ENCODE data around the gene PLCL1.
A peak's percentile ranks its signal among the peaks of the same experiment; 100 is the strongest.
"Not testable (repeated sequence)": the region's sequence is repeated elsewhere in the genome, so short reads cannot be mapped to it uniquely, and the experiment has no call there.

The PLCL1 gene

DNA sequence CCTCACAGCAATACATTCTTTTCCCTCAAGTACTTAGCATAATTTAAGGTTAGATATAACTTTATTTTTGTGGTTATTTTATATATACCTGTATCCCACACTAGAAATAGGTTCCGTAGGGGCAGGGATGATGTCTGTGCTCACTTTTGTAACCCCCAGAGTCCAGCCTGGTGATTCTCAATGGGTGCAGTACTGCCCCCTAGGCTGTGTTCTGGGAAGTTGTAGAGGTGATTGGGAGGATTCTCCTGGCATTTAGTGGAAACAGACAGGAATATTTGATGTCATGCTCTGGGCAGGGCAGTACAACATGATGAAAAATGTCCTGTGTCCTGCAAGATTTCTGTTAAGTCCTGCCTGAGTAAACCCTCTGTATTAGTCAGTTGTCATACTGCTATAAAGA lies 333.3 kb downstream of the PLCL1 start:
- no peak for DNase-seq

DNA sequence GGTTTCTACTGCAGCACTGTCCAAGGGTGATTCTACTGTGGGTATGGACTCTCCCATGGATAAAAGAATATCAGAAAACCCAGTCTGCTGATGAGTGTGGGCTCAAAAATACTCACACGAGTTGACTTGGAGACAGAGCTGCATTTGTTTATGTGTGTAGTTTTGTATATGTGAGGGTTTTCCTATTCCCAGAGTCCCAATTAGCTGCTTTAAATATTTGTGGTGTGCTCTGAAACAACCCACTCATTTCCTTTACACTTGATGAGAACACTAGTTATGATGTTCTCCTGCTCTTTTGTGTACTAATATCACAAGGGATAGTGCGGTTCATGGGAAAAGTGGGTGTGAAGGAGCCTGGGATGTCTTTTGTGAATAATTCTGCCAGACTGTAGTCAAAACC lies 337.3 kb downstream of the PLCL1 start:
- no peak for DNase-seq

DNA sequence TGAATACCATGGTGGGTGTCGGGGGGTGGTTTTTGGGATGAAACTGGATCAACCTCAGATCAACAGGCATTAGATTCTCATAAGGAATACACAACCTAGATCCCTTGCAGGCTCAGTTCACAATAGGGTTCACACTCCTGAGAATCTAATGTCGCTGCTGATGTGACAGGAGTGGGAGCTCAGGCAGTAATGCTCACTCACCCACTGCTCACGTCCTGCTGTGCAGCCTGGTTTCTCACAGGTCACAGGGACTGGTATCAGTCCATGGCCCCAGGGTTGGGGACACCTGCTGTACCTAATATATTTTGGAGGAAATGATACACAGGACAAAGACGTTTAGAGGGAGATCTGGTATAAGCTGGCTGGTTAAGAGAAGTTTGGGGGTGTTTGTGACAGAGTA lies 338.8 kb downstream of the PLCL1 start:
- no peak for DNase-seq

DNA sequence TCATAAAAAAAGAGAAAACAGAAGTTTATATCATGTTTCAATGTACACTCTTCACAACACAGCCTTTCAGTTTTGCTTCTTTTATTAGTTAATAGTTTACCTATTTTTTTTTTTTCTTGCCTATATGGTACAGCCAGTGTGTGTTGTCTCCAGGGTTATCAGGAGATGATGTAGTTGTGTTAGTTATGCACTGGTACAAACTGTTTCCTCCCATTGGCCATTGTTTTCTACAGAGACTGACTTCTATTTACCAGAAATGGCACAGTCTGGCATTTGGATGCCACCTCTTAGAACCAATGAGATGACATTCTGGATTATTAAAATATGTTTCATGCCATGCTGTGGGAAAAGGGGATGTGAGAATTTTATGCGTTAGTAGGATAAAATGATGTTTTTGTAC lies 339.4 kb downstream of the PLCL1 start:
- DNase-seq, result no peak

DNA sequence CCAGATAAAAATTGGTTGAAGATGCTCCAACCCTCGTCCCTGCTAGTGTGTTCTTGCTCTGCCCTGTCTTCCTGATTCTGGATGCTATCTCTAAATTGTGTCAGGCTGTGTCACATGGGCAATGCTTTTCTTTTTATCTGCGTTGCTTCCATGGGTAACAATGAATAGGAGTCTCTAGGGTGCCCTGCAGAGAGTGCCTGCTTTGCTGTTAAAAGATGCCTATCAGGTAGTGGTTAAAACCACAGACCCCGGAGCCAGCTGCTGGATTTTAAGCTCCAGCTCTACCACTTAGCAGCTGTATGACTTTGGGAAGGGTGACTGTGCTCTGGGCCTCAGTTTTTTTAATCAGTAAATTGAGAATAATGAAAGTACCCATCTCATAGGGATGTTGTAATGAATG lies 340.3 kb downstream of the PLCL1 start:
- no peak for DNase-seq

DNA sequence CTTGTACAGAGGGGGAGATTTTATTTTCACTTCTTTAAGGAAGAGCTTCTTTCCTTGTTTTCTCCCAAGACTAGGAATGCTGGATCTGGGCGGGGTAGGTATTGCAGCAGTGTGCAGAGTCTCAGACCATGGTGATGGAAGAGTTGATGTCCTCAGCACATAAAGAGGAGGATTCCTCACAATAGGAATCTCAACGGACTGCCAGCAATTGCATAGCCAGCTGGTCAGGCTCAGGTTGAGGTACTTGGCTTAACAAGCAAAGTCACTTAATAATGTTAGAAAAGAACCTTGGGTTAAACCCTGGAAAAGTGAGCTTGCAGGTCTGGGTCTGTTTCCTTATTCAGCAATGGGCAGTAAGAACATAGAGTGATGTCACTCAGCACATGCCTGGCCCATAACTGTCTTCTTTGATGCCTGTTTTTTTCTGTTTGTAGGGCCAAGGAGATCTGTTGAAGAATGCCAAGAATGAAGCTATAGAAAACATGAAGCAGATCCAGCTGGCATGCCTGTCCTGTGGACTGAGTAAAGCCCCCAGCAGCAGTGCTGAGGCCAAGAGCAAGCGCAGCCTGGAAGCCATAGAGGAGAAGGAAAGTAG lies 342.1 kb downstream of the PLCL1 start:
- no peak for DNase-seq

DNA sequence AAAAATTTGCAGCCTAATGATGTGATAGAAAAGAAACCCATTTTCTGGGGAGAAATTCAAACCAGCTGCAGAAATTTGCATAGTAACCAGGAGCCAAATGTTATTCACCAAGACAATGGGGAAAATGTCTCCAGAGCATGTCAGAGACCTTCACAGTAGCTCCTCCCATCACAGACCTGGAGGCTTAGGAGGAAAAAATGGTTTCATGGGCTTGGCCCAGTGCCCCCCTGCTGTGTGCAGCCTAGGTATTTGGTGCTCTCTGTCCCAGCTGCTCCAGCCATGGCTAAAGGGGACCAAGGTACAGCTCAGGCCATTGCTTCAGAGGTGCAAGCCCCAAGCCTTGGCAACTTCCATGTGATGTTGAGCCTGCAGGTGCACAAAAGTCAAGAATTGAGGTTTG lies 352.9 kb downstream of the PLCL1 start:
- no peak for DNase-seq

DNA sequence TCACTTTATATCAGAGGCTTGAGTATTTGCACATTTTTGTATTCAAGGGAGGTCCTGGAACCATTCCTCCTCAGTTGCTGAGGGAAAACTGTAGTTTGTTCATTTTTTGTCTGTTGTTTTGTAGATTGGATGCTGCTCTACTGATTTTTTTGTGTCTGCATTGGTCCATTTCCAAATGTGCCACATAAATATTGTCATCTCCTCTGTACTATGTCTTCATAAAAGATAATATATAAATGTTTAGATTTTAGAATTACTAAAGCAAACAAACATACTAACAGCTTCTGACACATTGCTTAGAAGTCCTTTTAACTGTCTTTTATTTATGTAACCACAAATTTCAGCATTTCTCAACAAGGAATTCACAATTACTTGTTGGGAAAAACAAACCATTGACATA lies 356.8 kb downstream of the PLCL1 start:
- no peak for DNase-seq

DNA sequence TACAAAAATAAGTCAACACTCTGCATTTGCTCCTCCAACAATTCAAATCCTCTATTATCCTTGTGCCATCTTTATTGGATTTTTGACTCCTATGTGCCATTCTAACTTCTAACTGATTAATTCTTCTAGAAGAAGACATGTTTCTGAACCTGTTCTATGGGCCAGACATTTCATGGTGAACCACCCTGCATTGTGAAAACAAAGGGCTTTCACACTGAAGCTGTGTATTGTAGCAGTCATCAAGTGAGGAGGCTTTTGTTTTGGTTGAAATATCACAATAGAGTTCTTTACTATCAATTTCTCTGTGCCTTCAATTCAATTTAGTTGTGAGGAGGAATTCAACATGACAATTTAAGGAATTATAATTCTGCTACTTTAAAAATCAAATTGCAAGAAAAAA lies 357.9 kb downstream of the PLCL1 start:
- DNase-seq, result no peak

DNA sequence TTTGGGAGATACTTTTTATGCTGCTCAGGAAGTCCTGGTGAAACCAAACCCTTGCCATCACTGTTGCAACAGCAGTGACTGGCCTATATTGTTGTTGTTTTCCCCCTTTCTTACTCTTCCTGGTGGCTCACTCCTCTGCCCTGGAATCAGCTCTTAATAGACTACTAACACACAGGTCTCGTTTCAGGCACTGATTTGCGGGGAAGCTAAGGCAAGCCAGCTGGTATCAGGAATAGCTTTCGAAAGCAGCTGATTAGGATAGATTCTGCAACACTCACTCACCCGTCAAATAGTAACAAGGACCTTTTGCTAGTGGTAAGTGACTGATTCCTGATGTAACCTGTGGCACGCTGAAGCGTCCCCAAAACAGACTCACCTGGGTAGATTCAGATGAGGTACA lies 360.4 kb downstream of the PLCL1 start:
- DNase-seq, result no peak

DNA sequence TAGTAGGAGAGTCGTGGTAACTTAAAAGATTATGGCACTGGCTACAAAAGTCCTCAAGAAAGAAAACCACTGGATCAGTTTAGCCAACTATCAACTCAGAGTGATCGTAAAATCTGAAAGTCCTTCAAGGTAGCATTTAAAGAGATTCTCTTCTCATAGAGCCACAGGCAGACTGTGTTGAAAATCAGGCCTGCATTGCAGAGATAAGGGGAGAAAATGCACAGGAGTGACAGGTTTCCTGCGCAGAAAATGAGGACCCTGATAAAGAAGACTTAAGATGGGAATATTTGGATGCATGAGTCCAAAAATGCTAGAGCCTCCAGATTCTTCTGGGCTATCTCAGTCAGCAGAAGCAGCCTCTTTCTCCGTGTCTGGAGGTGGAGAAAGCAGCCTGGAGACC lies 360.9 kb downstream of the PLCL1 start:
- no peak for DNase-seq

DNA sequence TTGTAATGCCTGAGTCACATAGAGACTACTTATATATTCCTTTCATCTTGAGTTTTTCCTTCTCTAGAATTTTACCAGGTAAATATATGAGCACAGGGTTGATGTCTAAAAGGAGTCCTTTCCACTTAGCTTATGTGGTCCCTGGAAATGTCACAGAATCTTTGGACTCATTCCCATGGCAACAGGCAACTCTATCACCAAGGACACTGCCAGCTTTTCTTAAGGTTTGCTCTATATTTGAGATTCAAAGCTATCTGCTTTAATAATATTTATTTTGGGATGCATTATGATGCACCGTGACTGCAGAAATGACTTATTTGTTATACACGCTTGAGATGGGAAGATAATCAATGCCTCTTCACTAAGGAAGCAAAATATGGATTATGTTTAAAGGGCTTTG lies 363.0 kb downstream of the PLCL1 start:
- no peak for DNase-seq

DNA sequence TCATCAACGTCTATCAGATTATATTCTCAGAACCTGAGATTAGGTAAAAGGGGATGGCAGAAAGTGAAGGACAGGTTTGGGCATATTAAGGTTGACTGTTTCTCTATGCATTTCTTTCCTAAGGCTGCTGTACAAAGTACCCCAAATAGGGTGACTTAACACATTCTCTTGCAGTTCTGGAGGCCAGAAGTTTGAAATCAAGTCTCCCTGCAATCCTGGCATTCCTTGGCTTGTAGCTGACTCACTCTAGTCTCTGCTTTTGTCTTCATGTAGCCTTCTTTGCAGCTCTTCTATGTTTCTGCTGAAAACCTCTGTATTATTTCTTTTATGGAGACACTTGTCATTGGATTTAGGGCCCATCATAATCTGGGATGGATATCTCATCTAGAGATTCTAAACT lies 364.3 kb downstream of the PLCL1 start:
- no peak for DNase-seq

DNA sequence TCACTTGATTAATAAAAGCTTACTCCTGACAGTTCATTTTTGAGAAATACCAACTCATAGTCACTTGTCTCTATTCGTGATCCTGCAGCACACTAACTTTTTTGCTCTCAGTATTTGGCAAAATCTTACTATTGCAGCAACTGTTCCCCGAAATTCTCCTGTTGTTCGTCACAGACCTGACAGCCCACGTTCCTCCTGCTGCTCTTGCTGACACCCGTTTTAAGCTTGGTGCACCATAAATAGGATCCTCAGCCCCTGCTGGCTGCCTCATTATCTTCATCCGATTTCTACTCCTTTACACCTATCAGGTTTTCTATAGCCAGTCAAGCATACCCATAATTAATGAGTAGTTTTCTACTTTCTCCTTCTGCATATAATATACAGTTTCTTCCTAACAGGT lies 368.8 kb downstream of the PLCL1 start:
- no peak for DNase-seq

DNA sequence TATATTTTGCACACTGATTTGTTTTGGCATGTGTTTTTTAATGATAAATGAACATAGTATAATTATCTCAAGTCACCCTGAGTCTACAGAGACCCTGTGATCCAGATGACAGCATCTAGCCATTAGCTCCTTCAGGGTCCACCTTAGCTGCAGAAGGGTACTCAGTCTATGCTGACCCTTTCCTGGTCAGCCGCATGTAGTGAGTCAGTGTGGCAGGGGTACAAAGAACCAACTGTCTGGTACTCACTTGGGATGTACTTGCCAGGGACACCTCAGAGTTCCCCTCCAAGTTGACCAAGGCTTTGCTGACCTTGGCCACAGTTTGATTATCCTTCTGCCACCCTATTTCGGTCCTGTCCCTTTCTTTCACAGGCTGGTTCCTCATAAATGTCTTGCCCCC lies 369.5 kb downstream of the PLCL1 start:
- DNase-seq, result no peak

DNA sequence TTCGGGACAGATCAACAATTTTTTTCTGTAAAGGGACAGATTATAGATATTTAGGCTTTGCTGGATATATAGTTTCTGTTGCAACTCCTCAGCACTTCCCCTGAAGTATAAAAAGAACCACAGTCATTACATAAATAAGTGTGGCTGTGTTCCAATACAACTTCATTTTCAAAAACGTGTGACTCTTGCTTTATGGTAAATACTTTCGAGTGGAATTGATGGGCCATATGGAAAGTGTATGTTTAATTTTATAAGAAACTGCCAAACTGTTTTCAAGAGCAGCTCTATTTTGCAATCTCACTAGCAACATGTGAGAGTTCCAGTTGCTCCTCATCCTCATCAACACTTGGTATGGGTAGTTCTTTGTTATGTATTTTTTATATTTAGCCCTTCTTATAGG lies 370.9 kb downstream of the PLCL1 start:
- DNase-seq, result no peak

DNA sequence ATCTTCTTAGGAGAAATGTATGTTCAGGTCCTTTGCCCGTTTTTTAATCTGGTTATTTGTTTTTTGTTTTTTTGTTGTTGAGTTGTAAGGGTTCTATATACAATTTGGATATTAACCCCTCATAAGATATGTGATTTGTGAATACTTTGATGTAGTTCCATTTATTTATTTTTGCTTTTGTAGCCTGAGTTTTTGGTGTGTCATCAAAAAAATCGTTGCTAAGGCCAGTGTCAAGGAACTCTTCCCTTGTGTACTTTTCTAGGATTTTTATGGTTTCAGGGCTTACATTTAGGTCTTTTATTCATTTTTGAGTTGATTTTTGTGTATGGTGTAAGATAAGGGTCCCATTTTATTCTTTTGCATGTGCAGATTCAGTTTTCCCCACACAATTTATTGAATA lies 372.6 kb downstream of the PLCL1 start:
- DNase-seq, result no peak

DNA sequence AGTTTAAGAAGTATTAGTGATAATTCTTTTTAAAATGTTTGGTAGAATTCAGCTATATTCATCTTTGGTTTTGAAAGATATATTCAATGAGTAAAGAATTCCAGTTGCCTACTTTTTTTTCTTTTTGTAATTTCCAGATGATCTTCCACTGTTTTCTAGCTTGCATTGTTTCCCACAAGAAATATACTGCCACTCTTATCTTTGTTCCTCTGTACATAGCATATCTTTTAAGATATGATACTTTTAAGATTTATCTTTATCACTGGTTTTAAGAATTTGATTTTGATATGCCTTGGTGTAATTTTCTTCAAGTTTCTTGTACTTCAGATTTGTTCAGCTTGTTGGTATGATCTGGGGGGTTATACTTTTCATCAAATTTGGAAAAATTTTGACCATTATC lies 374.4 kb downstream of the PLCL1 start:
- no peak for DNase-seq

DNA sequence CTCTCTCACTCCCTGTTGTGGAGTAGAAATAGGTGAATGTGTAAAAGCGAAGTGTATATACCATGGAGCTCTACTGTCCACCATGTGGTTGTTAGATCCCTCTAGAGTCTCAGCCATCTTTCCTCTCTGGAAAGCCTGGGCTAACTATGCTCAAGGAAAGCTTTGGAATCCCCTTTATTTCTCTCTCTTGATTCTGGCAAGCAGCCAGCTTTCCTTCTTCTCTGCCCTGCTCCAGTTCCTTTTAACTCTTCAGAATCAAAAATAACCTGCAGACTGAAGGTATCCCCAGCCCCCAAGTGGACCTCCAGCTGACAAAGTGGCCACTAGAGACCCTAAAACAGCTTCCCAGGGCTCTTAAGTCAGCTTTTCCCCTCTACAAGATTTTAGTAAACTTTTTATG lies 381.9 kb downstream of the PLCL1 start:
- peak; percentile 14 for DNase-seq

DNA sequence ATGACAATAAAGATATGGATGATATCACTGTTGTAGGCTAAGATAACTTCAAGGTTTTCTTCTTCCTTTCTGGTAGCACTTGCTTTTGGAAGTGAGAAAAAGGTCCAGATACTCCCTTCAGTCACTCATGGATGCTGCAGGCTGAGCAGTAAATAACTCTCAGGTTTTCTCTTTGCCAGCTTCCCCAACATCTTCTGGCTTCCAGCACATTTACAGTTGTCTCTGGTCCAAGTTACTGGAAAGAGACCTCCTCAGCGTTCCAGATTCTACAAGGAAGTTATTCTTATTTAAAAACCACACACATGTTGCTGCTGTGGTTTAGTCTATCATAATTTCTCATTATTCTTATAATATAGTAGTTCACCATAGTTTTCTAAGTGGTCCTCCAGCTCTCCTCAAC lies 383.4 kb downstream of the PLCL1 start:
- no peak for DNase-seq

DNA sequence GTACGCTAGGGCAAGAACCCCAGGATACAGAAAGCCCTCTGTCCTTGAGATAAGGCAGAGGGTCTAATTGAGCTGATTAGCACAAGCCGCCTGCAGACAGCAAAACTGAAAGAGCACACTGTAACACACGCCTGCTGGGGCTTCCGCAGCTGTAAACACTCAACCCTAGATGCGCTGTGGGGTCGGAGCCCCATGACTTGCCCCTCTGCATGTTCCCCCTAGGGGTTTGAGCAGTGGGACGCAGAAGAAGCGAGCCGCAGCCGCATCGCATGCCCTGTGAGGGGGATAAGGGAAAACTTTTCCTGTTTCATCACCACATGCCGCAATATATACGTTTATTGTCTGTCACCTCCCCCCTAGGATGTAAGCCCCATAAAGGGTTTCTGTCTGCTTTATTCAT lies 384.6 kb downstream of the PLCL1 start:
- DNase-seq, result no peak

DNA sequence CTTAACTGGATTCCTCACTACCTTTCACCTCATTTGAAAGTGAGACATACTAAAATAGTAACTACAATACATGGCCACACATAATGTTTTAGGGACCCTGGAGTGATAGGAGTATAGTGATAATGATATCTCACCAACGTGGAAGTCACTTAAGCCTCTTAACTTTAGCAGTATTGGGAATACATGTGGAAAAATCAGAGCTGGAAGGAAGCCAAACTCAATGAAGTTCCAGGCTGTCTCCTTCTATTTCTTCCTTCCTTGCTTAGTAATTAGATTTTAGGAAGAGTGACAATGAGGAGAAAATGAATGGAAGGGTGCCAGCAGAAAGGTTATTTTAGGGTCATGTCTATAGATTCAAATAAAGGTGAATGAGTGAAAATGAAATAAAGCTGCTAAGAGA lies 387.3 kb downstream of the PLCL1 start:
- no peak for DNase-seq

DNA sequence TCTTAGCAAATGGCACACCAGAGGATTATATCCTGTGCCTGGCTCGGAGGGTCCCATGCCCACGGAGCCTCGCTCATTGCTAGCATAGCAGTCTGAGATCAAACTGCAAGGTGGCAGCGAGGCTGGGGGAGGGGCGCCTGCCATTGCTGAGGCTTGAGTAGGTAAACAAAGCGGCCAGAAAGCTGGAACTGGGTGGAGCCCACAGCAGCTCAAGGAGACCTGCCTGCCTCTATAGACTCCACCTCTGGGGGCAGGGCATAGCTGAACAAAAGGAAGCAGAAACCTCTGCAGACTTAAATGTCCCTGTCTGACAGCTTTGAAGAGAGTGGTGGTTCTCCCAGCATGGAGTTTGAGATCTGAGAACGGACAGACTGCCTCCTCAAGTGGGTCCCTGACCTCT lies 392.2 kb downstream of the PLCL1 start:
- not testable (repeated sequence) for DNase-seq

Measured in NCI-H1105 treated with DMSO at 0.1 percent for 48 hours (cell line).